BJ (cell line): ENCODE data around the gene RRP36. TPM values are rescaled to one million over a fixed set of nuclear protein-coding genes. Genes with fewer than 3 reads are reported as not detected.

Experiments used
- CTCF ChIA-PET: fragments of 350-600 bp; formaldehyde crosslinking; extraction: SDS; loops from one replicate; lab custom pipeline; 2021; ENCODE audit warnings: antibody characterized with exemption, inconsistent platforms; lab: Yijun Ruan, JAX
- POLR2A ChIA-PET: fragments of 300-600 bp; sonication (Branson Sonifier 250); formaldehyde crosslinking; extraction: SDS; loops from one replicate; lab custom pipeline; 2021; ENCODE audit warnings: antibody characterized with exemption; lab: Charles Lee
- DNase-seq: peaks from one replicate; pipeline ENCODE4 v3.0.0-alpha.2; 2011; ENCODE audit warnings: low read depth
- H3K27me3 ChIP-seq: 2 replicates; pipeline ENCODE4 v1.6.0; 2011; ENCODE audit warnings: low read length; ENCODE audit not compliant: control insufficient read depth, insufficient read depth
- H3K36me3 ChIP-seq: 2 replicates; pipeline ENCODE4 v1.5.1; 2011; ENCODE audit warnings: low read length; ENCODE audit not compliant: control insufficient read depth, insufficient read depth
- H3K4me3 ChIP-seq: 2 replicates; pipeline ENCODE4 v1.5.1; 2011; ENCODE audit warnings: low read depth, mild to moderate bottlenecking, control low read depth, low read length
- polyA plus RNA-seq: library from polyadenylated mRNA; depleted of rRNA; stranded (reverse); fragments of >200 nt; gene quantifications from 2 replicates; pipeline ENCODE4 v1.2.3, GENCODE V29; 2011
- TF ChIP-seq, protein P1 (sequence below): IDR thresholded peaks from 2 replicates; pipeline ENCODE4 v1.5.1; 2011; ENCODE audit warnings: low read depth, mild to moderate bottlenecking, control low read depth, inconsistent platforms, low read length, moderate library complexity; ENCODE audit not compliant: insufficient read depth

Gene RRP36
- polyA plus RNA-seq, 1 experiment, result 43.1 TPM

DNA sequence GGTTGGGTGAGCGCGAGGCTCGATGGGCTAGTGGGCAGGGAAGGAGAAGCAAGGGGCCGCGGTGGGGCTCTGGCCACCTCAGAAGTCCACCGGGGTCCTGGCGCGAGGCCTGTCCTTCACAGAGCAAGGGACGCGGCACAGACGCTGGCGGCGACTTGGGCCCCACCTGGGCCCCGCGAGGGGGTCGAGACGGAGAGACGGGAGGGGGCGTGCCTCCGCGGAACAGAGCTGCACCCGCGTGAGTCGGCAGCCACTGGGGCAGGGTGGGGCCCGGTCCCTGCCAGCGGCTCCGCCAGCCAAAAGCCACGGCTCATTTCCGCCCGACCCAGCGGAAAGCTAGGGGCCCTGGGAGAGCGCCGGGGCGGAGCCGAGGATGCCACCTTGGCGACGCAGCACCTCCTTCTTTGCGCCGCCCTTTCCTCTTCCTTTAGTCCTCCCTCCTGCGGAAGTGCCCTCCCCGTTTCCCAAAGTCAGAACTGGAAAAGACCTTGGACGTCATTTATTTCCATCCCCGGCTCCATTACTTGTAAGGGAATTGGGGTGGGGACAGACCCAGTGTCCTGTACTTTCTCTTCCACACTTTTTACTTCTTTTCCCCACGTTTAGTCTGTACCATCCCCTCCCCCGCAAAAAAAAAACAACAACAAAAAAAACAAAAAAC is 32.3 kb downstream of the RRP36 start, which contains the start of gene CUL7:
Gene CUL7 (minus strand): TSS at position 307 of the 661 bp plus-strand sequence. CDS start 1,063 bp downstream, outside the sequence.
- POLR2A ChIA-PET, result interaction anchor here (0.5 to 1.0 kb wide), 6 partner anchors 9 to 124 kb away, joined by 3 to 18 read pairs (median 4); partner anchors contain the start of genes CNPY3, KLHDC3 and PPP2R5D
- CTCF ChIA-PET, result interaction anchor here (1.9 to 3.1 kb wide), 2 partner anchors 40 to 90 kb away, joined by 5 to 12 read pairs; partner anchors contain the start of genes KLHDC3 and MEA1
- Histone ChIP-seq H3K36me3 (peaks cover 11% of the 10 kb centered on the region), H3K4me3 (peak within 1 kb of the TSS; percentile 78), H3K27me3 (no peaks in the 10 kb centered on the region)
- peak; percentile 75 for DNase-seq
- TF ChIP-seq, protein P1, sequence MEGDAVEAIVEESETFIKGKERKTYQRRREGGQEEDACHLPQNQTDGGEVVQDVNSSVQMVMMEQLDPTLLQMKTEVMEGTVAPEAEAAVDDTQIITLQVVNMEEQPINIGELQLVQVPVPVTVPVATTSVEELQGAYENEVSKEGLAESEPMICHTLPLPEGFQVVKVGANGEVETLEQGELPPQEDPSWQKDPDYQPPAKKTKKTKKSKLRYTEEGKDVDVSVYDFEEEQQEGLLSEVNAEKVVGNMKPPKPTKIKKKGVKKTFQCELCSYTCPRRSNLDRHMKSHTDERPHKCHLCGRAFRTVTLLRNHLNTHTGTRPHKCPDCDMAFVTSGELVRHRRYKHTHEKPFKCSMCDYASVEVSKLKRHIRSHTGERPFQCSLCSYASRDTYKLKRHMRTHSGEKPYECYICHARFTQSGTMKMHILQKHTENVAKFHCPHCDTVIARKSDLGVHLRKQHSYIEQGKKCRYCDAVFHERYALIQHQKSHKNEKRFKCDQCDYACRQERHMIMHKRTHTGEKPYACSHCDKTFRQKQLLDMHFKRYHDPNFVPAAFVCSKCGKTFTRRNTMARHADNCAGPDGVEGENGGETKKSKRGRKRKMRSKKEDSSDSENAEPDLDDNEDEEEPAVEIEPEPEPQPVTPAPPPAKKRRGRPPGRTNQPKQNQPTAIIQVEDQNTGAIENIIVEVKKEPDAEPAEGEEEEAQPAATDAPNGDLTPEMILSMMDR, result no peak

DNA sequence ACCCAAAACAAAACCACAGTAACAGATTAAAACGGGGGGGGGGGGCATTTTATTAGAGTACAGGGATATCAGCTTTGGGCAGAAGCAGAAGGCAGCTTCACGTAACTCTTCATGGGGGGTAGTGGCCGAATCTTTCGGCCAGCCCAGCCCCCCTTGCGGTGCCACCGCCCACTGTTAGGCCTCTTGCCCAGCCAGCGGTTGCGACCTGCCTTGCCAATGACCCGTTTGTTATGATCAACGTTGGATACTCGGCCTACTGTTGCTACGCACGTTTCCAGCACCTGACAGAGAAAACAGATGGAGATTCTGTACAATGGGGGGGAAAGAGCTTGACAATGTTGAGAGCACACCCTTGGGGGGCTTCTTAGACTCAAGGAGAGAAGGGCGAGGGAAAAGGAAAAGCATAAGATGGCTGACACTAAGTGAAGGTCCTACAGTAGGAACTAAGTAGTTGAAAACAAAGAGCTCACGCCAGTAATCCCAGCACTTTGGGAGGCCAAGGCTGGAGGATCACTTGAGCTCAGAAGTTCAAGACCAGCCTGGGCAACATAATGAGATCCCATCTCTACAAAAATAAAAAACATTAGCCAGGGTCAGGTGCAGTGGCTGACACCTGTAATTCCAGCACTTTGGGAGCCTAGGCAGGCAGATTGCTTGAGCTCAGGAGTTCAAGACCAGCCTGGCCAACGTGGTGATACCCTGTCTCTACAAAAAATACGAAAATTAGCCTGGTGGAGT is 33.0 kb downstream of the RRP36 start:
- Histone ChIP-seq H3K36me3 (peaks cover 8% of the 10 kb centered on the region), H3K4me3 (peak overlapping the region; percentile 20; the same call in 1 of the 2 replicates), H3K27me3 (no peaks in the 10 kb centered on the region)
- no peak for DNase-seq
- ChIA-PET CTCF (interaction anchor here (0.9 to 3.1 kb wide), 4 partner anchors 40 to 117 kb away, joined by 4 to 12 read pairs (median 6); partner anchors contain the start of genes KLHDC3 and MEA1), POLR2A (interaction anchor here (0.5 to 1.0 kb wide), 5 partner anchors 9 to 125 kb away, joined by 4 to 18 read pairs (median 4); partner anchors contain the start of genes CNPY3 and KLHDC3)
- TF ChIP-seq, protein P1, result no peak

DNA sequence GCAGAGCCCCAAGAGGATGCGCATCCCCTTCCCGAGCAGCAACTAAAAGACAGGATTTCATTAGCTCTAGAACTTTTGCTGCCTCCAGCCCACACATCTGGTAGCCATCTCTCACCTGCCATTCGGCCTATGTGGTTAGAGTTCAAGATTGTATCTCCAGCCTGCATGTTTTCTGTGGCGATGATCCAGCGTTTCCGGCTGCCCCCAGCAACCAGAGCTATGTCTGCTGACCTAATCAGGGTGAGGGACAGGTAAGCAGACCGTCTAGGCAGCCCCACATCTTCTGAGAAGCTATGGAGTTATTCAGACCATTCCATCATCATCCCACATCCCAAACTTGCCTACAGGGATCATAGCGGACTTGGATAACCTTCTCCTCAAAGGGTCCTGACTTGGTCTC is 34.5 kb downstream of the RRP36 start:
- no peak for DNase-seq
- no peak overlapping the region for H3K4me3 ChIP-seq
- POLR2A ChIA-PET, result no interaction called here

DNA sequence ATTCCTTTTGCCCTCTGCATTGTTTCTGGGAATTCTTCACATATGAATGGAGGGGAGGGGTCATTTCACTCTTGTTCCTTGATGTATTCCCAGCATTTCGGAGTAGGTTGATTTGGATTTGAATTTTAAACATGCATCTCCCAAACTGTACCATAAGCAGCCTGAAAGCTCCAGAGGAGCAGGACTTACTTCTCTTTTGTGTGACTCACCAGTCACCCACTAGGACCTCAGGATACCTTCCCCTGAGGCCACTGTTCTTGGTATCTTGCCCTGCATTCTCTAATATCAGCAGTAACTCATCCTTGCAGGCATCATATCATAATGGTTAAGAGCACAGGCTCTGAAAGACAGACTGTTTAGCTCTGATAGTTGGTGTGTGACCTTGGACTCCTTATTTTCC is 37.1 kb downstream of the RRP36 start:
- Histone ChIP-seq H3K36me3 (no peaks in the 10 kb centered on the region; the same call in 1 of the 2 replicates), H3K27me3 (no peaks in the 10 kb centered on the region), H3K4me3 (peak overlapping the region; percentile 71)
- ChIA-PET CTCF (interaction anchor here (1.2 to 3.7 kb wide), 2 partner anchors 71 to 85 kb away, joined by 4 to 25 read pairs; no protein-coding TSS in a partner anchor), POLR2A (interaction anchor here (0.8 kb wide), 1 partner anchor 101 kb away, joined by 3 read pairs; no protein-coding TSS in a partner anchor)
- TF ChIP-seq, protein P1, result no peak
- DNase-seq, result no peak

More for the DNA sequence above, 34.5 kb downstream of the RRP36 start:
- CTCF ChIA-PET, result interaction anchor here (1.0 kb wide), 1 partner anchor 74 kb away, joined by 5 read pairs; no protein-coding TSS in a partner anchor
- Histone ChIP-seq H3K27me3 (no peaks in the 10 kb centered on the region), H3K36me3 (peaks cover under 1% of the 10 kb centered on the region)
- TF ChIP-seq, protein P1, result no peak
